HepG2 (cell line): ENCODE measurements around the gene SP6. TPM values are rescaled to one million over a fixed set of nuclear protein-coding genes. Genes with fewer than 3 reads are reported as not detected.

Source experiments
- ATAC-seq: fragments of 200-7000 bp; cut with Tn5 transposase; 3 replicates; pipeline ENCODE4 v1.9.1; 2020; ENCODE audit warnings: mild to moderate bottlenecking, moderate library complexity
- BruUV-seq: library from RNA; stranded (reverse); fragments of 400-500 nt; replicated peaks from 2 replicates; lab custom pipeline; 2021; lab: Mats Ljungman, UMichigan
- CTCF ChIA-PET: fragments of 300-600 bp; formaldehyde crosslinking; extraction: SDS; loops from one replicate; lab custom pipeline; 2021; ENCODE audit warnings: low total read pairs, inconsistent platforms, low intra/inter-chr PET ratio; lab: Yijun Ruan, JAX
- POLR2A ChIA-PET: fragments of 350-600 bp; sonication (Branson Sonifier 250); formaldehyde crosslinking; loops from one replicate; lab custom pipeline; 2020; ENCODE audit warnings: antibody characterized with exemption, inconsistent platforms; lab: Yijun Ruan, JAX
- DNase-seq: peaks from one replicate; pipeline ENCODE4 v3.0.0-alpha.2; 2015; ENCODE audit warnings: low spot score
- FAIRE-seq: peaks from 3 replicates; lab custom pipeline; 2011; peaks lifted over from hg19 to GRCh38; lab: Jason Lieb, UNC
- H2AFZ ChIP-seq: one replicate; pipeline ENCODE4 v1.6.1; 2011; ENCODE audit warnings: low read length, inconsistent platforms
- H3K27ac ChIP-seq: fragments of 300-600 bp; 3 replicates; pipeline ENCODE4 v1.8.0; 2011; ENCODE audit warnings: mixed run types, mild to moderate bottlenecking, mixed read lengths, low read length, inconsistent platforms; ENCODE audit not compliant: insufficient read depth; ENCODE audit errors: extremely low read length
- H3K27me3 ChIP-seq, 2 experiments: fragments of 200-600 bp in 1 of 2; 2 replicates in 1 of 2; 3 replicates in 1 of 2; pipeline versions ENCODE4 v1.6.0 to v1.8.0; 2011; ENCODE audit warnings: low read length in 2 of 2, mild to moderate bottlenecking in 2 of 2, moderate library complexity in 2 of 2, inconsistent platforms in 1 of 2; ENCODE audit not compliant: insufficient read depth in 2 of 2, control insufficient read depth in 1 of 2
- H3K36me3 ChIP-seq, 2 experiments: fragments of 200-600 bp in 1 of 2; replicated peaks in 1 of 2; 2 replicates in 1 of 2; 3 replicates in 1 of 2; pipeline versions ENCODE4 v1.5.1 to v1.8.0; 2011; ENCODE audit warnings: low read length in 2 of 2, inconsistent platforms in 1 of 2; ENCODE audit not compliant: insufficient read depth in 2 of 2, control insufficient read depth in 1 of 2
- H3K4me1 ChIP-seq: 2 replicates; pipeline ENCODE4 v1.5.1; 2012; ENCODE audit warnings: low read length, inconsistent platforms; ENCODE audit not compliant: insufficient read depth
- H3K4me2 ChIP-seq: 2 replicates; pipeline ENCODE4 v1.6.0; 2011; ENCODE audit warnings: low read depth, low read length, inconsistent platforms
- H3K4me3 ChIP-seq, 3 experiments: fragments of 200-600 bp in 1 of 3; sonication (generic), shearing (Covaris generic) in 1 of 3; replicated peaks in 1 of 3; 2 replicates each; pipeline ENCODE4 v1.5.1; 2011 to 2016; ENCODE audit warnings: low read length in 3 of 3, inconsistent platforms in 2 of 3, low read depth in 2 of 3, mild to moderate bottlenecking in 2 of 3, control low read depth in 1 of 3, mixed read lengths in 1 of 3; ENCODE audit not compliant: insufficient read depth in 1 of 3
- H3K79me2 ChIP-seq: one replicate; pipeline ENCODE4 v1.6.1; 2011; ENCODE audit warnings: low read length, inconsistent platforms; ENCODE audit not compliant: insufficient read depth
- H3K9ac ChIP-seq: 2 replicates; pipeline ENCODE4 v1.6.0; 2011; ENCODE audit warnings: mild to moderate bottlenecking, low read depth, low read length, inconsistent platforms; ENCODE audit not compliant: insufficient read depth
- H3K9me3 ChIP-seq: 2 replicates; pipeline ENCODE4 v1.5.1; 2012; ENCODE audit warnings: mild to moderate bottlenecking, low read length
- H4K20me1 ChIP-seq: 2 replicates; pipeline ENCODE4 v1.6.0; 2011; ENCODE audit warnings: inconsistent platforms, mild to moderate bottlenecking, low read length, moderate library complexity; ENCODE audit not compliant: insufficient read depth
- CHD4 ChIP-seq: fragments of 200-600 bp; sonication (generic); IDR thresholded peaks from 2 replicates; pipeline ENCODE4 v1.7.0; 2017; ENCODE audit warnings: mild to moderate bottlenecking, low read length, borderline replicate concordance
- FOXM1 ChIP-seq: sonication (generic); formaldehyde crosslinking; IDR thresholded peaks from 2 replicates; pipeline ENCODE4 v1.5.0; 2020; ENCODE audit warnings: missing genetic modification reagents
- GABPB1 ChIP-seq: IDR thresholded peaks from 2 replicates; pipeline ENCODE4 v1.6.1; 2016; ENCODE audit warnings: mild to moderate bottlenecking, missing genetic modification reagents, moderate library complexity, missing compliant biosample characterization
- GZF1 ChIP-seq: sonication (generic); formaldehyde crosslinking; IDR thresholded peaks from 2 replicates; pipeline ENCODE4 v1.5.1; 2020; ENCODE audit warnings: mild to moderate bottlenecking, missing genetic modification reagents
- RBM22 ChIP-seq: fragments of 200-400 bp; formaldehyde crosslinking; optimal IDR thresholded peaks from 2 replicates; pipeline ENCODE3; 2017; ENCODE audit warnings: mild to moderate bottlenecking, low read length, moderate library complexity
- ZFP41 ChIP-seq: sonication (generic); formaldehyde crosslinking; IDR thresholded peaks from 2 replicates; pipeline ENCODE4 v1.4.0; 2020; ENCODE audit warnings: mild to moderate bottlenecking, missing genetic modification reagents, borderline replicate concordance
- ZHX1 ChIP-seq: sonication (generic); formaldehyde crosslinking; IDR thresholded peaks from 2 replicates; pipeline ENCODE4 v1.8.1; 2022; ENCODE audit warnings: low read depth, mild to moderate bottlenecking, missing genetic modification reagents
- ZNF101 ChIP-seq: sonication (generic); formaldehyde crosslinking; IDR thresholded peaks from 2 replicates; pipeline ENCODE4 v1.4.0; 2020; ENCODE audit warnings: mild to moderate bottlenecking, low read depth, missing genetic modification reagents, borderline replicate concordance
- ZNF232 ChIP-seq: sonication (generic); formaldehyde crosslinking; IDR thresholded peaks from 2 replicates; pipeline ENCODE4 v1.4.0; 2020; ENCODE audit warnings: missing genetic modification reagents, borderline replicate concordance
- ZNF234 ChIP-seq: sonication (generic); formaldehyde crosslinking; conservative IDR thresholded peaks from 2 replicates; pipeline ENCODE4 v1.5.1; 2020; ENCODE audit warnings: mild to moderate bottlenecking, missing genetic modification reagents
- ZNF280B ChIP-seq: sonication (generic); formaldehyde crosslinking; IDR thresholded peaks from 2 replicates; pipeline ENCODE4 v1.5.0; 2020; ENCODE audit warnings: missing genetic modification reagents, mild to moderate bottlenecking, borderline replicate concordance
- ZNF543 ChIP-seq: sonication (generic); formaldehyde crosslinking; IDR thresholded peaks from 2 replicates; pipeline ENCODE4 v1.4.0; 2020; ENCODE audit warnings: mild to moderate bottlenecking, missing genetic modification reagents
- ZNF704 ChIP-seq: sonication (generic); formaldehyde crosslinking; IDR thresholded peaks from 2 replicates; pipeline ENCODE4 v1.8.1; 2023; ENCODE audit warnings: mild to moderate bottlenecking, inconsistent platforms, moderate library complexity, missing genetic modification reagents, borderline replicate concordance
- ZNF816 ChIP-seq: sonication (generic); formaldehyde crosslinking; IDR thresholded peaks from 2 replicates; pipeline ENCODE4 v1.8.0; 2022; ENCODE audit warnings: missing genetic modification reagents, mild to moderate bottlenecking, borderline replicate concordance
- WGBS: methylation state at CpG from one replicate; pipeline ENCODE4 v1.1.6; 2017; ENCODE audit warnings: low lambda C conversion rate; 5-methylcytosine and 5-hydroxymethylcytosine counted together
- in situ Hi-C: cut with HindIII; loops from 2 replicates; pipeline ENCODE4 v1.10.0; 2017; ENCODE audit warnings: low pct_unique_long_range_greater_than_20kb; ENCODE audit not compliant: extremely low pct_ligation_motif_present
- intact Hi-C: fragments of 100-400 bp; cut with micrococcal nuclease; formaldehyde crosslinking; loops from one replicate; pipeline ENCODE4 v1.10.0; 2022; ENCODE audit not compliant: unreplicated experiment
- polyA plus RNA-seq, 8 experiments: library from polyadenylated mRNA; depleted of rRNA in 3 of 8; stranded (reverse) in 7 of 8; unstranded in 1 of 8; fragments of >200 nt; fragmentation: Illumina TruSeq in 4 of 8; extraction: Trizol in 4 of 8; gene quantifications; 2 replicates each; pipeline versions ENCODE4 v1.2.1 to v1.2.3, GENCODE V29; 2011 to 2016; ENCODE audit warnings: low read depth in 4 of 8, missing spikeins in 1 of 8, mixed read lengths in 1 of 8; ENCODE audit not compliant: insufficient read depth in 1 of 8
- total RNA-seq, 5 experiments: library from RNA; depleted of rRNA; stranded (reverse); fragments of >200 nt; fragmentation: Illumina TruSeq; extraction: Trizol; gene quantifications; 2 replicates each; pipeline ENCODE4 v1.2.3, GENCODE V29; 2016; ENCODE audit warnings: low read depth in 1 of 5

SP6 gene
- total and polyA plus RNA-seq, 2 of the 13 experiments (the other 11 are each of a cell fraction or from before 2014, with no cell fraction given) = 0.07 TPM

GRCh38 chr17:47821424-47822391, 29.3 kb downstream of the SP6 start, which contains the start of gene OSBPL7 (continued):
- peak; percentile 92 for TF ChIP-seq GABPB1 (CRISPR knock-in tag)

- FAIRE-seq (no peak), ATAC-seq (peak; percentile 15), DNase-seq (no peak)
- no peak overlapping the region for H2AFZ ChIP-seq
- no peaks in the 10 kb centered on the region for H3K79me2 ChIP-seq
- H4K20me1 ChIP-seq = no peaks in the 10 kb centered on the region
- peak overlapping the region; percentile 73 to 90 (median 73) for H3K4me3 ChIP-seq
- peaks cover 19% of the 10 kb centered on the region for H3K4me1 ChIP-seq
- H3K4me2 ChIP-seq = peak overlapping the region; percentile 88
- no TSS peak for BruUV-seq
- no peaks in the 10 kb centered on the region for H3K9me3 ChIP-seq
- intact Hi-C loops (no loop called here), in situ Hi-C loops (no loop called here)
- peak overlapping the region; percentile 5 for H3K27ac ChIP-seq
- H3K27me3 ChIP-seq = no peaks in the 10 kb centered on the region; a peak in 1 of 5 replicates
- H3K9ac ChIP-seq = peak overlapping the region; percentile 78
- POLR2A ChIA-PET = interaction anchor here (0.9 to 2.5 kb wide), 7 partner anchors 10 to 133 kb away, joined by 3 to 58 read pairs (median 4); partner anchors contain the start of genes LRRC46, MRPL10, PNPO and SCRN2
- CTCF ChIA-PET = no interaction called here
- peaks cover 16 to 35% of the 10 kb centered on the region in 2 experiments; a peak in 4 of 5 replicates for H3K36me3 ChIP-seq
- WGBS = 0% methylated on average over 4 of the region's 4 CpGs
- no peak for TF ChIP-seq GZF1 (CRISPR knock-in tag)
- TF ChIP-seq ZFP41 (CRISPR knock-in tag) = no peak
- TF ChIP-seq RBM22 = no peak
- no peak for TF ChIP-seq CHD4
- no peak for TF ChIP-seq ZNF816
- TF ChIP-seq ZHX1 (CRISPR knock-in tag) = peak; percentile 27; the same call in 1 of the 2 replicates
- TF ChIP-seq ZNF234 (CRISPR knock-in tag) = no peak
- no peak for TF ChIP-seq ZNF232 (CRISPR knock-in tag)
- TF ChIP-seq ZNF101 (CRISPR knock-in tag) = no peak
- TF ChIP-seq ZNF543 = 0 out of 2 replicates have a peak, but pooled peaks have one; percentile 10
- peak; percentile 6; the same call in 1 of the 2 replicates for TF ChIP-seq ZNF280B (CRISPR knock-in tag)
- TF ChIP-seq FOXM1 (CRISPR knock-in tag) = no peak
- TF ChIP-seq ZNF704 (CRISPR knock-in tag) = no peak
Measured at GRCh38 chr17:47821031-47821423, 29.9 kb downstream of the SP6 start.
